Measurements from ENCODE around the gene THBD. TPM values are rescaled to one million over a fixed set of nuclear protein-coding genes. Genes with fewer than 3 reads are reported as not detected.

The THBD gene
- total RNA-seq, 1 donor = 0.36 TPM

DNA sequence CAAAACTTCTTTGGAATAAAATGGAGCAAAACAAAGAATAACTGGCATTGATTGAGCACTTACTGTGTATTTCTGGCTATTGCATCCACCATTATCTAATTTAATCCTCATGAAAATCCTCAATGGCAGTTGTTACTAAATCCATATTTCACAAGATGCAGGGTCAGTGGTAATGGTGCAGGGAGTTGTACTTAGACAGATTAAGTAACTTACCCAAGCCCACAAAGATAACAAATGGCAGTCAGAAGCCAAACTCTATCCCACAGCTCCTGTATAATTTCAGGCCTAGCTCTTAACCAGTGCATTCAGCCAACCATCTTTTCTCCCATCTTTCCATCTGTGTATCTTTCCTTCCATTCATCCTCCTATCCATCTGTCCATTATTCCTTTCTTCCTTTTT is 43.7 kb downstream of the THBD start:
- Histone ChIP-seq H3K4me1 (ENCODE audit: insufficient read depth, low read length) (no peaks in the 10 kb centered on the region), H3K9me3 (ENCODE audit: low read depth, low read length) (no peaks in the 10 kb centered on the region), H3K4me2 (ENCODE audit: insufficient read depth, low read length) (no peak overlapping the region), H3K27me3 (ENCODE audit: insufficient read depth, low read length) (peaks cover 2% of the 10 kb centered on the region), H3K79me2 (ENCODE audit: insufficient read depth, low read length) (no peaks in the 10 kb centered on the region), H3K36me3 (ENCODE audit: insufficient read depth, low read length) (no peaks in the 10 kb centered on the region), H4K20me1 (ENCODE audit: insufficient read depth, low read length) (no peaks in the 10 kb centered on the region), H2AFZ (ENCODE audit: low read length) (no peak overlapping the region), H3K27ac (ENCODE audit: low read depth, low read length) (no peak overlapping the region), H3K4me3 (ENCODE audit: insufficient read depth, low read length) (no peak overlapping the region)
- no peak for DNase-seq (ENCODE audit: insufficient read length, low spot score, missing footprints)
- TF ChIP-seq, protein P1, sequence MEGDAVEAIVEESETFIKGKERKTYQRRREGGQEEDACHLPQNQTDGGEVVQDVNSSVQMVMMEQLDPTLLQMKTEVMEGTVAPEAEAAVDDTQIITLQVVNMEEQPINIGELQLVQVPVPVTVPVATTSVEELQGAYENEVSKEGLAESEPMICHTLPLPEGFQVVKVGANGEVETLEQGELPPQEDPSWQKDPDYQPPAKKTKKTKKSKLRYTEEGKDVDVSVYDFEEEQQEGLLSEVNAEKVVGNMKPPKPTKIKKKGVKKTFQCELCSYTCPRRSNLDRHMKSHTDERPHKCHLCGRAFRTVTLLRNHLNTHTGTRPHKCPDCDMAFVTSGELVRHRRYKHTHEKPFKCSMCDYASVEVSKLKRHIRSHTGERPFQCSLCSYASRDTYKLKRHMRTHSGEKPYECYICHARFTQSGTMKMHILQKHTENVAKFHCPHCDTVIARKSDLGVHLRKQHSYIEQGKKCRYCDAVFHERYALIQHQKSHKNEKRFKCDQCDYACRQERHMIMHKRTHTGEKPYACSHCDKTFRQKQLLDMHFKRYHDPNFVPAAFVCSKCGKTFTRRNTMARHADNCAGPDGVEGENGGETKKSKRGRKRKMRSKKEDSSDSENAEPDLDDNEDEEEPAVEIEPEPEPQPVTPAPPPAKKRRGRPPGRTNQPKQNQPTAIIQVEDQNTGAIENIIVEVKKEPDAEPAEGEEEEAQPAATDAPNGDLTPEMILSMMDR (IDR thresholded peaks at IDR 0.05; ENCODE audit: extremely low read depth, low read depth, low read length) = no peak

DNA sequence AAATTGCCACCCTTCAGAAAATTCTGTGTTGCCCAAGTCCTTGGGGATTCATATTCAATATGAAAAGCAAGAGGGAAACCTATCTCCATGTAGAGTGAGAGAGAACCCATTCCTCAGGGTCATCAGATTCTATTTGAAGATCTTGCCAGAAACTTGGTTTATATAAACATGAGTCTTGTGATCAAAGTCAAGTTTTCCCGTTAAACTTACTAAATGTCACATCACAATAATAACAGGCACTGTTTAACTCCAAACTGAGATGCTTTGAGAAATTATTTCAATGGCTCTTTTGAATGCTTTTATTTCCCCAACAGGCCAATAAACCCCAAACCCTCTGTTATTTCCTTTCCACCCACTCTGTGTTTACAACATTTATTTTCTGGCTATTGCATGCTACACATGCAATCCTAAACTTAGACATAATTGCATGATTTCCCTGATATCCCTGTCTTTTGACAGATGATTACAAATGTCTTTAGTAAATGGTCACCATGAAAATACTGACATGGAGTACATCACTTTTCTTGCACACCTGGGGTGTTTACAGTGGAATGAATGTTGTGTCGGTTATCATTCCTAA is 45.5 kb downstream of the THBD start:
- Histone ChIP-seq H3K9me3 (ENCODE audit: low read depth, low read length) (no peaks in the 10 kb centered on the region), H2AFZ (ENCODE audit: low read length) (no peak overlapping the region), H4K20me1 (ENCODE audit: insufficient read depth, low read length) (no peaks in the 10 kb centered on the region), H3K79me2 (ENCODE audit: insufficient read depth, low read length) (no peaks in the 10 kb centered on the region), H3K36me3 (ENCODE audit: insufficient read depth, low read length) (no peaks in the 10 kb centered on the region), H3K27me3 (ENCODE audit: insufficient read depth, low read length) (peaks cover 2% of the 10 kb centered on the region), H3K27ac (ENCODE audit: low read depth, low read length) (no peak overlapping the region), H3K4me3 (ENCODE audit: insufficient read depth, low read length) (no peak overlapping the region), H3K4me2 (ENCODE audit: insufficient read depth, low read length) (no peak overlapping the region), H3K4me1 (ENCODE audit: insufficient read depth, low read length) (no peaks in the 10 kb centered on the region)
- TF ChIP-seq, protein P1 (IDR thresholded peaks at IDR 0.05; ENCODE audit: extremely low read depth, low read depth, low read length) = no peak
- no peak for DNase-seq (ENCODE audit: insufficient read length, low spot score, missing footprints)

DNA sequence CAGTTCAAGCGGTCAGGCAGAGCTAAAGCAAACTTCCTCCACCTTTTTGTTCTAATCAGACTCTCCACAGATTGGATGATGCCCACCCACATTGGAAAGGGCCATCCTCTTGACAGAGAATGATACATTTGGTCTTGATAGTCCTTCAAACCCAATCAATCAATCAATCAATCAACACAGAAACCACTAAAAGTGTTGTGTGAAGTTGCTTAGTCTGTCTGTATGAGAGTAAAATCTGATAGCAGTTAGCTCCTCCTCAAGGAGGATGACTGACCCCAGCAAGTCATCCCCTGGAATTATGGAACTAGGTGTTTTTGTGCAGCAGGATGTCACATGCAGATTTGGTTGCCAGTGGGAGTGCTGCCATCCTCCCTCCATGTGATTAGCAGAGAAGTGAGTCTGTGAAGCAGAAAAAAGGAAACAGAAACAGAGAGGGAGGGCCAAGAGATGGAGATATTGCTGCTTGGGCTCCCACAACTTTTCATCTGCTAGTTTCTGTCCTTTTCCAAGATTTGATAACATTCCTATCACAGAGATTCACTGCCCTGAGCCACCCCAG is 46.3 kb downstream of the THBD start:
- Histone ChIP-seq H3K79me2 (ENCODE audit: insufficient read depth, low read length) (no peaks in the 10 kb centered on the region), H3K4me1 (ENCODE audit: insufficient read depth, low read length) (no peaks in the 10 kb centered on the region), H3K27ac (ENCODE audit: low read depth, low read length) (no peak overlapping the region), H2AFZ (ENCODE audit: low read length) (no peak overlapping the region), H3K9me3 (ENCODE audit: low read depth, low read length) (no peaks in the 10 kb centered on the region), H3K4me3 (ENCODE audit: insufficient read depth, low read length) (no peak overlapping the region), H3K4me2 (ENCODE audit: insufficient read depth, low read length) (no peak overlapping the region), H3K36me3 (ENCODE audit: insufficient read depth, low read length) (no peaks in the 10 kb centered on the region), H3K27me3 (ENCODE audit: insufficient read depth, low read length) (peaks cover 2% of the 10 kb centered on the region), H4K20me1 (ENCODE audit: insufficient read depth, low read length) (no peaks in the 10 kb centered on the region)
- TF ChIP-seq, protein P1 (IDR thresholded peaks at IDR 0.05; ENCODE audit: extremely low read depth, low read depth, low read length) = no peak
- DNase-seq (ENCODE audit: insufficient read length, low spot score, missing footprints) = no peak

DNA sequence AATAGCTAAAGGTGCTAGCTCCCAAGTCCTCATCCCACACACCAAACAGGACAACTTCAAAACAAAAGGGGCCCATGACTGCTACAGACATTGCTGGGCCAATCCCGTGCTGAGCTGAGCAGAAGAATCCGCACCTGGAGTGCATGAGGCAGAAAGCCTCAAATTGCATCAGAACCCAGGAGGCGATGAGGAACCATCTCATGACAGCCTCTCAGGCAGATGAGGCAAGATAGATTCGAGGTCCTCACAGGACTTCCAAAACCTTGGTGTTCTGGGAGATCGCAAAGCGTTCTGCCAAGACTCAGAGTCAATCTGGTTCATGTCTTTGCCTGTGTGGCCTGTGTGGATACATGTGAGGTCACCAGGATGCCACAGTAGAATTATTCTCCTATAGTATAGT is 47.2 kb downstream of the THBD start:
- Histone ChIP-seq H3K79me2 (ENCODE audit: insufficient read depth, low read length) (no peaks in the 10 kb centered on the region), H3K4me2 (ENCODE audit: insufficient read depth, low read length) (no peak overlapping the region), H3K27ac (ENCODE audit: low read depth, low read length) (no peak overlapping the region), H3K36me3 (ENCODE audit: insufficient read depth, low read length) (no peaks in the 10 kb centered on the region), H3K27me3 (ENCODE audit: insufficient read depth, low read length) (peaks cover 2% of the 10 kb centered on the region), H2AFZ (ENCODE audit: low read length) (no peak overlapping the region), H3K9me3 (ENCODE audit: low read depth, low read length) (no peaks in the 10 kb centered on the region), H4K20me1 (ENCODE audit: insufficient read depth, low read length) (no peaks in the 10 kb centered on the region), H3K4me1 (ENCODE audit: insufficient read depth, low read length) (no peaks in the 10 kb centered on the region), H3K4me3 (ENCODE audit: insufficient read depth, low read length) (no peak overlapping the region)
- DNase-seq (ENCODE audit: insufficient read length, low spot score, missing footprints) = no peak
- TF ChIP-seq, protein P1 (IDR thresholded peaks at IDR 0.05; ENCODE audit: extremely low read depth, low read depth, low read length) = no peak
